Measurements from ENCODE around the gene LDLRAD3.

LDLRAD3 gene

GRCh38 chr11:36129955-36130354 lies 186.1 kb downstream of the LDLRAD3 start:
- Histone ChIP-seq H2AFZ (ENCODE audit: low read depth, low read length) (no peak overlapping the region), H3K27me3 (ENCODE audit: insufficient read depth, low read length) (no peaks in the 10 kb centered on the region), H3K9me3 (ENCODE audit: low read length) (peaks cover 3% of the 10 kb centered on the region), H3K4me3 (ENCODE audit: low read length) (no peak overlapping the region), H3K36me3 (ENCODE audit: insufficient read depth, low read length) (no peaks in the 10 kb centered on the region), H3K4me1 (ENCODE audit: insufficient read depth, low read length) (peaks cover 11% of the 10 kb centered on the region)

- peaks cover 3% of the 10 kb centered on the region for H3K9me3 ChIP-seq (ENCODE audit: low read length)
- H3K4me3 ChIP-seq (ENCODE audit: low read length): no peak overlapping the region
- H3K27me3 ChIP-seq (ENCODE audit: insufficient read depth, low read length): no peaks in the 10 kb centered on the region
- H2AFZ ChIP-seq (ENCODE audit: low read depth, low read length): no peak overlapping the region
- H3K36me3 ChIP-seq (ENCODE audit: insufficient read depth, low read length): no peaks in the 10 kb centered on the region
- peaks cover 11% of the 10 kb centered on the region for H3K4me1 ChIP-seq (ENCODE audit: insufficient read depth, low read length)
These were observed 186.5 kb downstream of the LDLRAD3 start for GRCh38 chr11:36130401-36130800.

DNA sequence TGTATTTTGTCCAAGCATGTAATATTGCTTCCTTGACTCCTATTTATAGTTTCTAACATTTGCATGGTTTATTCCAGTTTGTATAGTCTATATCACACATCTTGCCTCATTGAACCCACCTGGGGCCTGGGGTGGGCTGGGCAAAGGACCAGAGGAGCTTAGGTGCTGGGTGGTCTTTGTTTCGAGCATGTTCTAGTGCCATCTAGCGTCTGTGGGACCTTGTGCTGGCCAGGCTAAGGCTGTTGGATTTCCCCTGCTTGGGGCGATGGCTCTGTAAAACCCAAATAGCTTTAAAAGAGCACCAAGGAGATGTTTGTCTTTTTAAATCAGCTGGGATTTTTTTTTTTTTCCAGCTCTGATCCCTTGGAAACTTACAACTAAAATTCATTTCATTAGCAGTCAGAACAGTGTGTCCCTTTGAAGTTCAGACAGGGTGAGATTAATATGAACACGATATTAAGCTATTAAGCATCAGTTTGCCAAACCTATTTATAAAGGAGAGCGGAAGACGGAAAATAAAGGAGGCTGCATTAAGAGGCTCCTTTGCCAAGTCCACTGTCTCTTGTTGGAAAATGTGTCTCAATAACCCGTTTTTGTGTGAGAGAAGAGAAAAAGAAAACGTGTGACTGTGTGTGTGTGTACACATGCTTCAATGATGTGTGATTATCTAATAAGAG lies 188.0 kb downstream of the LDLRAD3 start:
- Histone ChIP-seq H3K9me3 (ENCODE audit: low read length) (peaks cover 3% of the 10 kb centered on the region), H3K4me1 (ENCODE audit: insufficient read depth, low read length) (peaks cover 1% of the 10 kb centered on the region), H3K27me3 (ENCODE audit: insufficient read depth, low read length) (no peaks in the 10 kb centered on the region), H3K4me3 (ENCODE audit: low read length) (no peak overlapping the region), H2AFZ (ENCODE audit: low read depth, low read length) (no peak overlapping the region), H3K36me3 (ENCODE audit: insufficient read depth, low read length) (peaks cover under 1% of the 10 kb centered on the region)

GRCh38 chr11:36132940-36133339 lies 189.1 kb downstream of the LDLRAD3 start:
- H3K4me3 ChIP-seq (ENCODE audit: low read length): no peak overlapping the region

GRCh38 chr11:36135076-36135475 lies 191.2 kb downstream of the LDLRAD3 start:
- no peak overlapping the region for H3K4me3 ChIP-seq (ENCODE audit: low read length)
- H3K4me1 ChIP-seq (ENCODE audit: insufficient read depth, low read length): no peaks in the 10 kb centered on the region
- no peak overlapping the region for H2AFZ ChIP-seq (ENCODE audit: low read depth, low read length)
- peaks cover 9% of the 10 kb centered on the region for H3K36me3 ChIP-seq (ENCODE audit: insufficient read depth, low read length)
- no peaks in the 10 kb centered on the region for H3K9me3 ChIP-seq (ENCODE audit: low read length)
- no peaks in the 10 kb centered on the region for H3K27me3 ChIP-seq (ENCODE audit: insufficient read depth, low read length)

More at GRCh38 chr11:36132940-36133339, 189.1 kb downstream of the LDLRAD3 start:
- H2AFZ ChIP-seq (ENCODE audit: low read depth, low read length): no peak overlapping the region
- H3K27me3 ChIP-seq (ENCODE audit: insufficient read depth, low read length): no peaks in the 10 kb centered on the region
- H3K4me1 ChIP-seq (ENCODE audit: insufficient read depth, low read length): no peaks in the 10 kb centered on the region
- peaks cover 9% of the 10 kb centered on the region for H3K36me3 ChIP-seq (ENCODE audit: insufficient read depth, low read length)
- peaks cover 3% of the 10 kb centered on the region for H3K9me3 ChIP-seq (ENCODE audit: low read length)

GRCh38 chr11:36139767-36140166 lies 195.9 kb downstream of the LDLRAD3 start:
- Histone ChIP-seq H3K36me3 (ENCODE audit: insufficient read depth, low read length) (peaks cover 11% of the 10 kb centered on the region), H3K9me3 (ENCODE audit: low read length) (peaks cover 12% of the 10 kb centered on the region), H3K4me1 (ENCODE audit: insufficient read depth, low read length) (no peaks in the 10 kb centered on the region), H3K27me3 (ENCODE audit: insufficient read depth, low read length) (no peaks in the 10 kb centered on the region), H2AFZ (ENCODE audit: low read depth, low read length) (no peak overlapping the region), H3K4me3 (ENCODE audit: low read length) (no peak overlapping the region)

DNA sequence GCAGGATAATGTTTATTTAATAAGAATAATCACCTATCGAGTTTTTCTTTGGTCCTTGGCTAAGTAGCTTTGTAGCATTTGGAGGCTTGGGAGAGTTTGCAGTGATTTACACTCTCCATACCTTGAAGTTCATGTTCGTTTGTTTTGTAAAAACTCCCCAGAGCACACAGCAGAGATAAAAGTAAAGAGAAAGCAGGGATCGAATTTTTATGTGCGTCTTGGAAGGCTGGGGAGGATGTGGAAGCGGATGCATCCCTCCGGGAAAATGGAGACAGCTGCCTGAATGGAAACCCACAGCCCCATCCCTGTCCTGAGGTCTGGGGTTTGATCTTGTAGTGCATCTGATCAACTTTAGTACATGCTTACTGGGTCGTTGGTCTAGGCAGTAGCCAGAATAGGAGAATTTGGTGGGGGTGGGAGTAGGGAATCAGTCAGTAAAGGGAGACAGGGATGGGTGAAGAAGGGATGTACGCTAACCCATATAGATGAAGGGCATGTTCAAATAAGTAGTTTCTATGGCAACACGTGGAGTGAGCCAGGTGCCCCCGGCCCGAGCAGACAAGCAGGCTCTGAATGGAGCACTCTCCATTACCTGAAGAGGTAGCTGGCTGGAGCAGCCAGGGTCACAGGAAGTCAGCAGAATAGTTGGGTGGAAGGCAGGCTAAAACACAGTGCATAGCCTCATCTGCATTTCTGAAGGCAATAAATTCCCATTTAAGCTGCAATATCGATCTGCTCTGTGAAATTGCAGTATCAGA lies 197.5 kb downstream of the LDLRAD3 start:
- no peak overlapping the region for H3K4me3 ChIP-seq (ENCODE audit: low read length)
- no peak overlapping the region for H2AFZ ChIP-seq (ENCODE audit: low read depth, low read length)
- peaks cover 12% of the 10 kb centered on the region for H3K9me3 ChIP-seq (ENCODE audit: low read length)
- H3K27me3 ChIP-seq (ENCODE audit: insufficient read depth, low read length): no peaks in the 10 kb centered on the region
- H3K4me1 ChIP-seq (ENCODE audit: insufficient read depth, low read length): no peaks in the 10 kb centered on the region
- H3K36me3 ChIP-seq (ENCODE audit: insufficient read depth, low read length): peaks cover 11% of the 10 kb centered on the region

GRCh38 chr11:36141956-36142355 lies 198.1 kb downstream of the LDLRAD3 start:
- Histone ChIP-seq H3K4me1 (ENCODE audit: insufficient read depth, low read length) (no peaks in the 10 kb centered on the region), H3K4me3 (ENCODE audit: low read length) (no peak overlapping the region), H3K36me3 (ENCODE audit: insufficient read depth, low read length) (peaks cover 9% of the 10 kb centered on the region), H2AFZ (ENCODE audit: low read depth, low read length) (no peak overlapping the region), H3K27me3 (ENCODE audit: insufficient read depth, low read length) (no peaks in the 10 kb centered on the region), H3K9me3 (ENCODE audit: low read length) (peaks cover 12% of the 10 kb centered on the region)

DNA sequence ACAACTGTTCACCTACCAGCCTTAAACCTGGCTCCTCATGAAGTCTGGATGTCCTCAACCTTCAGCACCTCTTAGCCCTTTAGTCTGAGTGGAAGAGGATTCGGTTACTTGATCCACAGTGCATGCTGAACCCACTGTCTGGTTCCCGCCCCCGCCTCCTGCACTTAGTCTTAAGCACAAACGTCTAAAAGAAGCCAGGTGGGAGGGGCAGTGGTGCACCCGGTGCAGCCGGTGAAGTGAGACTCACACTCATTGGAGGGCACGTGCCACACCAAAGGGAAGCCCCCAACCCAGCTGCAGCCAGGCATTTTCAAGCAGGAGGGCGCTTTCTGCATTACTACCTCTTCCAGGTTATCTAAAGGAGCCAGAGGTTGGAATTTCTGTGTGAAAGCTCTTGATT lies 198.6 kb downstream of the LDLRAD3 start:
- Histone ChIP-seq H3K9me3 (ENCODE audit: low read length) (peaks cover 12% of the 10 kb centered on the region), H2AFZ (ENCODE audit: low read depth, low read length) (no peak overlapping the region), H3K36me3 (ENCODE audit: insufficient read depth, low read length) (peaks cover 4% of the 10 kb centered on the region), H3K4me1 (ENCODE audit: insufficient read depth, low read length) (no peaks in the 10 kb centered on the region), H3K4me3 (ENCODE audit: low read length) (no peak overlapping the region), H3K27me3 (ENCODE audit: insufficient read depth, low read length) (no peaks in the 10 kb centered on the region)

DNA sequence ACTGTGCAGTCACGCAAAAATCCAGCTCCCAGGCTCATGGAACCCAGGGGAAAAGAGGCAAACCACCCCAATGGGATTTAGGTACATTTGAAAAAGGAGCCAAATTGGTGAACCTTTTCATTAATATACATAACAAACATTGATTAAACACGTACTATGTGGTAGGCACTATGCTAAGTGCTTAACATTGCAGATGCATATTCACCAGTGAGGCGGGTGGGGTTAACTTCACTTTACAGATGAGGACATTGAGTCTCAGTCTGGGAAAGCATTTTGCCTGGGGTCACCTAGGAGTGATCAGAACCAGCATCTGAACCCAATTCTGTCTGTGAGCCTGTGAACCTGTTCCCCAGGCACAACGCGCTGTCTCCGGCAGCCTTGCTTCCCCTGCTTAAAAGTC lies 199.0 kb downstream of the LDLRAD3 start:
- H3K4me3 ChIP-seq (ENCODE audit: low read length): no peak overlapping the region
- H3K27me3 ChIP-seq (ENCODE audit: insufficient read depth, low read length): no peaks in the 10 kb centered on the region
- peaks cover 12% of the 10 kb centered on the region for H3K9me3 ChIP-seq (ENCODE audit: low read length)
- no peaks in the 10 kb centered on the region for H3K4me1 ChIP-seq (ENCODE audit: insufficient read depth, low read length)
- H2AFZ ChIP-seq (ENCODE audit: low read depth, low read length): no peak overlapping the region
- H3K36me3 ChIP-seq (ENCODE audit: insufficient read depth, low read length): peaks cover 2% of the 10 kb centered on the region

DNA sequence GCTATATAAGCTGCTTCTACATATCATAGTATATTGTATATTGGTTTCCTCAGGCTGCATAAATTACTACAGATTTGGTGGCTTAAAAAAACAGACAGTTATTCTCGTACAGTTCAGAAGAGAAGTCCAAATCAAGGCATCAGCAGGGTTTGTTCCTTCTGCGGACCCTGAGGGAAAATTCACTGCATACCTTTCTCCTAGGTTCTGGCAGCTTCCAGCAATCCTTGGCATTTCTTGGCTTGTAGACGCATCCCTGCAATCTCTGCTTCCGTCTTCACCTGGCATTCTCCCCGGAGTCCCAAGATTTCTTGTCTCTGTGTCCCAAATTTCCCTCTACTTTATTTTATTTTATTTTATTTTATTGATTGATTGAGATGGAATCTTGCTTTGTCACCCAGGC lies 202.6 kb downstream of the LDLRAD3 start:
- no peak overlapping the region for H3K4me3 ChIP-seq (ENCODE audit: low read length)
- H3K36me3 ChIP-seq (ENCODE audit: insufficient read depth, low read length): peaks cover 2% of the 10 kb centered on the region
- no peaks in the 10 kb centered on the region for H3K27me3 ChIP-seq (ENCODE audit: insufficient read depth, low read length)
- no peak overlapping the region for H2AFZ ChIP-seq (ENCODE audit: low read depth, low read length)
- no peaks in the 10 kb centered on the region for H3K4me1 ChIP-seq (ENCODE audit: insufficient read depth, low read length)
- peaks cover 12% of the 10 kb centered on the region for H3K9me3 ChIP-seq (ENCODE audit: low read length)

DNA sequence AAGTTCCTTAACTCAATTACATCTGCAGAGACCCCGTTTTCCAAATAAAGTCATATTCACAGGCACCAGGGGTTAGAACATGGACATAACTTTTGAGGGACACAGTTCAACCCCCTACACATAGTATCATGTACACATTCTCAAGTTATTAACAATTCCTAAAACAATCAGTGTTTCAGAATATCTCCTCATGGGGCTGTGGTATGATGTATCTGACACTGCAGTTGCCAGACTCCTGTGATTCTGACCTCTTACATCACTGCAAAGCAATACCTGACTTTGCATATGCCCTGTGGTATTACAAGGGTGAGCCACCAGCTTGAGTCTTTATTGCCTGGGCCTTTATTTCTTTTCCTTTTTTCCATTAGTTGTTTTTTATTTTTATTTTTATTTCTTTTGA lies 203.6 kb downstream of the LDLRAD3 start:
- Histone ChIP-seq H2AFZ (ENCODE audit: low read depth, low read length) (no peak overlapping the region), H3K27me3 (ENCODE audit: insufficient read depth, low read length) (no peaks in the 10 kb centered on the region), H3K4me3 (ENCODE audit: low read length) (no peak overlapping the region), H3K36me3 (ENCODE audit: insufficient read depth, low read length) (peaks cover 2% of the 10 kb centered on the region), H3K4me1 (ENCODE audit: insufficient read depth, low read length) (no peaks in the 10 kb centered on the region), H3K9me3 (ENCODE audit: low read length) (peaks cover 9% of the 10 kb centered on the region)

- Histone ChIP-seq H3K36me3 (ENCODE audit: insufficient read depth, low read length) (no peaks in the 10 kb centered on the region), H3K4me1 (ENCODE audit: insufficient read depth, low read length) (peaks cover 11% of the 10 kb centered on the region)
These were observed 204.8 kb downstream of the LDLRAD3 start for GRCh38 chr11:36148701-36149100.

More at GRCh38 chr11:36148701-36149100, 204.8 kb downstream of the LDLRAD3 start:
- no peaks in the 10 kb centered on the region for H3K9me3 ChIP-seq (ENCODE audit: low read length)
- H2AFZ ChIP-seq (ENCODE audit: low read depth, low read length): no peak overlapping the region
- H3K27me3 ChIP-seq (ENCODE audit: insufficient read depth, low read length): no peaks in the 10 kb centered on the region
- H3K4me3 ChIP-seq (ENCODE audit: low read length): no peak overlapping the region
